ENCODE measurements around the gene TMEM235. TPM values are rescaled to one million over a fixed set of nuclear protein-coding genes. Genes with fewer than 3 reads are reported as not detected.

The TMEM235 gene
- total RNA-seq, 6 experiments from 2014 or later, result not detected

- DNase-seq, result no peak
- intact Hi-C loops (cut with DNase I), result loop anchor here in 1 of 2 donors (10.0 kb wide), 1 partner anchor 143 kb away; no protein-coding TSS in a partner anchor
- WGBS (ENCODE audit: insufficient coverage, low coverage, low lambda C conversion rate, missing lambda C conversion rate), result 57% methylated on average over 5 of the region's 17 CpGs
- no peaks in the 10 kb centered on the region for H3K9me3 ChIP-seq
- no peak overlapping the region for H3K27ac ChIP-seq
- H3K4me1 ChIP-seq, result peaks cover 0 to 10% (median 0%) of the 10 kb centered on the region in 4 donors
- H3K36me3 ChIP-seq, result no peaks in the 10 kb centered on the region
- H3K27me3 ChIP-seq, result no peaks in the 10 kb centered on the region
- TF ChIP-seq POLR2A (IDR thresholded peaks at IDR 0.05), result no peak
- no peak for TF ChIP-seq CTCF (IDR thresholded peaks at IDR 0.05)
- H3K4me3 ChIP-seq, result no peak overlapping the region
- ATAC-seq, result peak; percentile 22 to 68 (median 36)
Observed at GRCh38 chr17:78281249-78281845, 49.9 kb downstream of the TMEM235 start.

- Histone ChIP-seq H3K4me3 (no peak overlapping the region), H3K36me3 (no peaks in the 10 kb centered on the region), H3K27ac (no peak overlapping the region), H3K27me3 (no peaks in the 10 kb centered on the region), H3K9me3 (no peaks in the 10 kb centered on the region), H3K4me1 (peaks cover 0 to 7% (median 0%) of the 10 kb centered on the region in 4 donors)
- ATAC-seq (no peak), DNase-seq (no peak)
- TF ChIP-seq POLR2A (IDR thresholded peaks at IDR 0.05) (no peak), CTCF (IDR thresholded peaks at IDR 0.05) (no peak)
- intact Hi-C loops (cut with DNase I), result loop anchor here in 1 of 2 donors (10.0 kb wide), 1 partner anchor 141 kb away; no protein-coding TSS in a partner anchor
- 69% methylated on average over 1 of the region's 10 CpGs for WGBS (ENCODE audit: insufficient coverage, low coverage, low lambda C conversion rate, missing lambda C conversion rate)
Observed at GRCh38 chr17:78284146-78284545, 52.7 kb downstream of the TMEM235 start.

GRCh38 chr17:78289004-78289403, 57.6 kb downstream of the TMEM235 start:
- no peak overlapping the region for H3K27ac ChIP-seq
- DNase-seq (no peak), ATAC-seq (no peak)
- TF ChIP-seq CTCF (IDR thresholded peaks at IDR 0.05) (no peak), POLR2A (IDR thresholded peaks at IDR 0.05) (no peak)
- H3K4me1 ChIP-seq, result peaks cover 0 to 34% (median 16%) of the 10 kb centered on the region in 4 donors
- WGBS (ENCODE audit: insufficient coverage, low coverage, low lambda C conversion rate, missing lambda C conversion rate), result 88% methylated on average over 4 of the region's 6 CpGs
- H3K36me3 ChIP-seq, result no peaks in the 10 kb centered on the region
- no peaks in the 10 kb centered on the region for H3K27me3 ChIP-seq
- H3K4me3 ChIP-seq, result no peak overlapping the region
- no peaks in the 10 kb centered on the region for H3K9me3 ChIP-seq
- intact Hi-C loops (cut with DNase I), result loop anchor here (5.0 to 10.0 kb wide), 2 partner anchors 133 to 136 kb away; no protein-coding TSS in a partner anchor

GRCh38 chr17:78289802-78290363, 58.5 kb downstream of the TMEM235 start:
- DNase-seq (peak; percentile 73 to 79 (median 77)), ATAC-seq (peak; percentile 74 to 80 (median 76))
- intact Hi-C loops (cut with DNase I), result loop anchor here (5.0 to 10.0 kb wide), 2 partner anchors 132 to 135 kb away; no protein-coding TSS in a partner anchor
- no peaks in the 10 kb centered on the region for H3K36me3 ChIP-seq
- no peaks in the 10 kb centered on the region for H3K27me3 ChIP-seq
- TF ChIP-seq POLR2A (IDR thresholded peaks at IDR 0.05) (no peak), CTCF (IDR thresholded peaks at IDR 0.05) (peak; percentile 57 to 75 (median 66))
- no peak overlapping the region for H3K27ac ChIP-seq
- no peak overlapping the region for H3K4me3 ChIP-seq
- 12% methylated on average over 14 of the region's 15 CpGs for WGBS (ENCODE audit: insufficient coverage, low coverage, low lambda C conversion rate, missing lambda C conversion rate)
- H3K4me1 ChIP-seq, result peaks cover 0 to 34% (median 16%) of the 10 kb centered on the region in 4 donors
- no peaks in the 10 kb centered on the region for H3K9me3 ChIP-seq

Small RNAs within 50 kb of the gene (small RNA-seq; reads per million reads assigned to genes)
- 0 reads per million in 2 experiments for gene AC087645.1

Other genes with a start within 250 kb of the TMEM235 start
- gene TMC6, start 102.9 kb upstream of the TMEM235 start, total RNA-seq, result 10 to 100 TPM; 10.9 to 24.7 (median 15.7) TPM
- gene TMC8, start 100.9 kb upstream of the TMEM235 start, total RNA-seq, result 1 to 10 TPM; 2.4 to 7.2 (median 4.8) TPM
- not detected for gene C17orf99, start 85.2 kb upstream of the TMEM235 start, total RNA-seq
- gene SYNGR2, start 63.0 kb upstream of the TMEM235 start, total RNA-seq, result 10 to 100 TPM; 43.3 to 55.8 (median 50.4) TPM
- 1 to 10 TPM; 2.1 to 8.3 (median 4.7) TPM for gene TK1, start 44.6 kb upstream of the TMEM235 start, total RNA-seq
- gene AFMID, start 44.3 kb upstream of the TMEM235 start, total RNA-seq, result 100 to 1,000 TPM in 5 of 6 experiments, 10 to 100 TPM in 1; 96.6 to 156 (median 142) TPM
- gene BIRC5, start 17.4 kb upstream of the TMEM235 start, total RNA-seq, result 1 to 10 TPM in 4 of 6 experiments, under 1 TPM in 2; 0.57 to 2.0 (median 1.4) TPM
- gene SOCS3, start 128.4 kb downstream of the TMEM235 start, total RNA-seq, result 10 to 100 TPM in 4 of 6 experiments, 1 to 10 TPM in 2; 1.2 to 87.3 (median 24.1) TPM
- 10 to 100 TPM in 5 of 6 experiments, 1 to 10 TPM in 1; 8.8 to 17.5 (median 13.4) TPM for gene PGS1, start 147.0 kb downstream of the TMEM235 start, total RNA-seq